ENCODE results near the gene CA6.
A peak's percentile ranks its signal among the peaks of the same experiment; 100 is the strongest.

Gene CA6

DNA sequence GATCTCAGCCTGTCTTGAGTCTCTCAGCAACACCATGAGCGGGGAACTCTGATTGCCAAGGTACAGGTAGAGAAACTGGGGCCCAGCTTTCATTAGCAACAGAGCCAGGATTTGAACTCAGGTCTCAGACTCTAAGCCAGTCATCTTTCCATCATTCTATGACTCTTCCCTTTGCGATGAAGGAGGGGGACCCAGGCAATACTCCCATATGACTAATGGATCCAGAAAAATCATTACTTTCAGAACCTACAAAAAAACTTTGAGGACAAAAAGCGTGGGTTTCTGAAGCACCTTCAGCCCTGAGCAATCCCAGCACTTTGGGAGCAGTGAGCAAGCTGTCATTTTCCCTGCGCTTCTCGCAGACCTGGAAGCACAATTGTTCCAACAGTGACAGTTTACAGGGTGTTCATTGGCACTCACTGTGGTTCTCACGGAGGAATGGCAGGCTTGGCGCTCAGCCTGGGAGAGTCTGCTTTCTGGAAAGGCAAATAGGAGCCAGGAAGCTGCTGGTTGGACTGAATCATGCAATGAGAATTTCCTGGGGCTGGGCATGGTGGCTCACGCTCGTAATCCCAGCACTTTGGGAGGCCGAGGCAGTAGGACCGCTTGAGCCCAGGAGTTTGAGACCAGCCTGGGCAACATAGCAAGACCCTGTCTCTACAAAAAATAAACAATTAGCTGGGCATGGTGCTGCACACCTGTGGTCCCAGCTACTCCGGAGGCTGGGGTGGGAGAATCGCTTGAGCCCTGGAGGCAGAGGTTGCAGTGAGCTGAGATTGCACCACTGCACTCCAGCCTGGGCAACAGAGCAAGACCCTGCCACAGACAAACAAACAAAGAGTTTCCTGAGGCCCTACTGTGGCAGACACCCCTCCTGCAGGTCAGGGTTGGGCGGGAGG, 40.5 kb downstream of the CA6 start:
- H3K36me3 ChIP-seq (ENCODE audit: insufficient read depth), result no peaks in the 10 kb centered on the region
- no peaks in the 10 kb centered on the region; the same call in 1 of the 2 replicates for H3K27me3 ChIP-seq (ENCODE audit: insufficient read depth, low read depth)
- no peaks in the 10 kb centered on the region for H3K4me1 ChIP-seq (ENCODE audit: low read depth, poor library complexity, severe bottlenecking)
- no peaks in the 10 kb centered on the region for H4K20me1 ChIP-seq (ENCODE audit: insufficient read depth)
- H3K4me3 ChIP-seq (IDR thresholded peaks at IDR 0.05; ENCODE audit: insufficient read depth, low read depth, low read length), result no peak overlapping the region
- no peak overlapping the region for H3K9ac ChIP-seq
- H2AFZ ChIP-seq (ENCODE audit: low read depth), result no peak overlapping the region
- no peak overlapping the region for H3K27ac ChIP-seq
- TF ChIP-seq, protein P1, sequence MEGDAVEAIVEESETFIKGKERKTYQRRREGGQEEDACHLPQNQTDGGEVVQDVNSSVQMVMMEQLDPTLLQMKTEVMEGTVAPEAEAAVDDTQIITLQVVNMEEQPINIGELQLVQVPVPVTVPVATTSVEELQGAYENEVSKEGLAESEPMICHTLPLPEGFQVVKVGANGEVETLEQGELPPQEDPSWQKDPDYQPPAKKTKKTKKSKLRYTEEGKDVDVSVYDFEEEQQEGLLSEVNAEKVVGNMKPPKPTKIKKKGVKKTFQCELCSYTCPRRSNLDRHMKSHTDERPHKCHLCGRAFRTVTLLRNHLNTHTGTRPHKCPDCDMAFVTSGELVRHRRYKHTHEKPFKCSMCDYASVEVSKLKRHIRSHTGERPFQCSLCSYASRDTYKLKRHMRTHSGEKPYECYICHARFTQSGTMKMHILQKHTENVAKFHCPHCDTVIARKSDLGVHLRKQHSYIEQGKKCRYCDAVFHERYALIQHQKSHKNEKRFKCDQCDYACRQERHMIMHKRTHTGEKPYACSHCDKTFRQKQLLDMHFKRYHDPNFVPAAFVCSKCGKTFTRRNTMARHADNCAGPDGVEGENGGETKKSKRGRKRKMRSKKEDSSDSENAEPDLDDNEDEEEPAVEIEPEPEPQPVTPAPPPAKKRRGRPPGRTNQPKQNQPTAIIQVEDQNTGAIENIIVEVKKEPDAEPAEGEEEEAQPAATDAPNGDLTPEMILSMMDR (conservative IDR thresholded peaks at IDR 0.05; ENCODE audit: low read depth, low read length), result no peak
- no peaks in the 10 kb centered on the region for H3K79me2 ChIP-seq (ENCODE audit: insufficient read depth, low read depth)
- H3K4me2 ChIP-seq, result no peak overlapping the region

DNA sequence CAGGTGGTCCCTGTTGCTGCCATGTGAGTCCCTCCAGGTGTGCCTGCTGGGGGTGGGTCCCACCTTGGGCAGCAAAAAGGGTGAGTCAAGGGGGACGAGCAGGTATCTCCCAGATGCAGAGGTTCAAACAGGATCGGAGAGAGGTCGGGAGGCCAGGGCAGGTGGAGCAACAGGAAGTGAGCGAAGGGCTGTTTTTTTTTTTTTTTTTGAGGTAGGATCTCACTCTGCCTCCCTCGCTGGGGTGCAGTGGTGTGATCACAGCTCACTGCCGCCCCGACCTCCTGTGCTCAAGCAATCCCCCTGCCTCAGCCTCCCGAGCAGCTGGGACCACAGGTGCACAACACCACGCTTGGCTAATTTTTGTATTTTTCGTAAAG, 41.1 kb downstream of the CA6 start:
- Histone ChIP-seq H3K4me3 (IDR thresholded peaks at IDR 0.05; ENCODE audit: insufficient read depth, low read depth, low read length) (no peak overlapping the region), H3K36me3 (ENCODE audit: insufficient read depth) (no peaks in the 10 kb centered on the region), H3K9ac (no peak overlapping the region), H4K20me1 (ENCODE audit: insufficient read depth) (no peaks in the 10 kb centered on the region), H2AFZ (ENCODE audit: low read depth) (no peak overlapping the region), H3K4me2 (no peak overlapping the region), H3K27me3 (ENCODE audit: insufficient read depth, low read depth) (no peaks in the 10 kb centered on the region; the same call in 1 of the 2 replicates), H3K79me2 (ENCODE audit: insufficient read depth, low read depth) (no peaks in the 10 kb centered on the region), H3K4me1 (ENCODE audit: low read depth, poor library complexity, severe bottlenecking) (no peaks in the 10 kb centered on the region), H3K27ac (no peak overlapping the region)
- TF ChIP-seq, protein P1 (conservative IDR thresholded peaks at IDR 0.05; ENCODE audit: low read depth, low read length), result no peak

DNA sequence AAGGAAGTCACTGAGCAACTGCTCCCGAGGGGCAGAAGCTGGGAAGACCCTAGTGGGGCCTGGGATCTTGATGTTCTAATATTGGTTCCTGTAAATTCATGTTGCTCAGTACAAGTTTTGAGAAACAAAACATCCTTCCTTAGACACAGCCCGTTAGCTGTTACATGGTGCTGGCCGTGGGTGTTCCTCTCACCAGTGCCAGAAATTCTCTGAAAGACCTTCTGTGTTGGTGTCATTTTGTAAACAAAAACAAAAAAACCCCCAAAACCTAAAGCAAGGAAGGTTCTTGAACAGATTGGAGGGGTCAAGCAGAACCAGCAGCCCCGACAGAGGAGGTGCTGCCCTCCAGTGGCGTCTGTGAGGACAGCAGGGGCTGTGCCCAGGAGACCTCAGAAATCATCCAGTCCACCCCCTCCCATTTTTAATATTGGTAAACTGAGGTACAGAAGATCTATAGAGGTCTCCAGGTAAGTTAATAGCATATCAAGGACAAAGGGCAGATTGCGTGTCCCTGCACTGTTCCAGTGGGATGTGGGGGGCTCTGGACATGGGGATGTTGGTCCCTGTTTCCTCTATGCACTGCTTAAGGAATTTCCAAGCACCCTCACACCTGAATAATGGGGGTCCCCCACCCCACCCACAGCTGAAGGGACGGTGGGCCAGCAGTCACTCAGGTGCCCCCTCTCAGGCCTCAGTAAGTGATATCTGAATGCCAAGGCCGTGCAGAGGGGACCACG, 42.4 kb downstream of the CA6 start:
- TF ChIP-seq, protein P1 (conservative IDR thresholded peaks at IDR 0.05; ENCODE audit: low read depth, low read length), result peak; percentile 95
- Histone ChIP-seq H3K36me3 (ENCODE audit: insufficient read depth) (no peaks in the 10 kb centered on the region), H3K4me2 (no peak overlapping the region), H3K4me3 (IDR thresholded peaks at IDR 0.05; ENCODE audit: insufficient read depth, low read depth, low read length) (no peak overlapping the region), H3K27me3 (ENCODE audit: insufficient read depth, low read depth) (no peaks in the 10 kb centered on the region; the same call in 1 of the 2 replicates), H3K79me2 (ENCODE audit: insufficient read depth, low read depth) (no peaks in the 10 kb centered on the region), H3K4me1 (ENCODE audit: low read depth, poor library complexity, severe bottlenecking) (no peaks in the 10 kb centered on the region), H2AFZ (ENCODE audit: low read depth) (peak overlapping the region; percentile 17; the same call in 1 of the 2 replicates), H3K9ac (no peak overlapping the region), H4K20me1 (ENCODE audit: insufficient read depth) (no peaks in the 10 kb centered on the region), H3K27ac (no peak overlapping the region)

DNA sequence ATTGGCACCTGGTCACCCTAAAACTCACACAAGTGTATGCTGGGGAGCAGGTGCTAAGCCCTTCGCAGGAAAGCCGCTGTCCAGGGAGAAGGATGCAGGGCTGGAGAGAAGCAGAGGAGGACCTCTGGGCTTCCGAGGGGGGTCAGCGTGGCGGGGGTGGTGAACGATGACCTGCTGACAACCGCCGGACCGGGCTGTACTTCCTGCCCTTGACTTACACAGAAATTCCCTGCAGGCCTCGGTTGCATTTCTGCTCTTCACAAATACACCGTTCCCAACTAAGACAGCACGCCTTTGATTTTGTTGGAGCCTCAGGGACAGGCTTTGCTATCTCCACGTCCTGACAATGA, 42.9 kb downstream of the CA6 start:
- Histone ChIP-seq H2AFZ (ENCODE audit: low read depth) (no peak overlapping the region), H3K79me2 (ENCODE audit: insufficient read depth, low read depth) (no peaks in the 10 kb centered on the region), H3K27ac (no peak overlapping the region), H3K36me3 (ENCODE audit: insufficient read depth) (no peaks in the 10 kb centered on the region), H3K27me3 (ENCODE audit: insufficient read depth, low read depth) (no peaks in the 10 kb centered on the region; the same call in 1 of the 2 replicates), H3K4me1 (ENCODE audit: low read depth, poor library complexity, severe bottlenecking) (no peaks in the 10 kb centered on the region), H4K20me1 (ENCODE audit: insufficient read depth) (no peaks in the 10 kb centered on the region), H3K4me2 (no peak overlapping the region), H3K9ac (no peak overlapping the region), H3K4me3 (IDR thresholded peaks at IDR 0.05; ENCODE audit: insufficient read depth, low read depth, low read length) (no peak overlapping the region)
- TF ChIP-seq, protein P1 (conservative IDR thresholded peaks at IDR 0.05; ENCODE audit: low read depth, low read length), result no peak

Data from KMS-11 (cell line).